HEK293 (cell line): ENCODE measurements around the gene MAP4K4.

Source experiments
- CTCF ChIA-PET: fragments of 350-600 bp; formaldehyde crosslinking; extraction: SDS; loops from one replicate; lab custom pipeline; 2021; ENCODE audit warnings: antibody characterized with exemption; lab: Yijun Ruan, JAX
- POLR2A ChIA-PET: fragments of 300-600 bp; formaldehyde crosslinking; extraction: SDS; loops from one replicate; lab custom pipeline; 2020; ENCODE audit warnings: antibody characterized with exemption, inconsistent platforms; lab: Yijun Ruan, JAX
- H3K27ac ChIP-seq: fragments of 200-500 bp; sonication (Bioruptor generic); 2 replicates; pipeline ENCODE4 v1.5.1; 2014; ENCODE audit warnings: low read depth, low read length, control low read depth, inconsistent platforms; ENCODE audit errors: extremely low read depth
- H3K36me3 ChIP-seq, 2 experiments: fragments of 200-500 bp in 1 of 2; sonication (Bioruptor generic) in 1 of 2; 1 replicate in 1 of 2; 2 replicates in 1 of 2; pipeline ENCODE4 v1.5.1; 2014 to 2017; ENCODE audit warnings: inconsistent platforms in 2 of 2, low read length in 2 of 2; ENCODE audit not compliant: control insufficient read depth in 2 of 2, insufficient read depth in 1 of 2
- H3K4me1 ChIP-seq: fragments of 200-500 bp; sonication (Bioruptor generic); 2 replicates; pipeline ENCODE4 v1.5.1; 2014; ENCODE audit warnings: mild to moderate bottlenecking, low read length, inconsistent platforms; ENCODE audit not compliant: control insufficient read depth, insufficient read depth
- H3K4me3 ChIP-seq: 2 replicates; pipeline ENCODE4 v1.5.1; 2011; ENCODE audit warnings: low read depth, mild to moderate bottlenecking, control low read depth, low read length, moderate library complexity
- H3K9me3 ChIP-seq: fragments of 200-500 bp; sonication (Bioruptor generic); 2 replicates; pipeline ENCODE4 v1.5.1; 2014; ENCODE audit warnings: low read depth, low read length, inconsistent platforms; ENCODE audit not compliant: control insufficient read depth, insufficient read depth
- IKZF3 ChIP-seq: fragments of 450-650 bp; IDR thresholded peaks from 2 replicates; pipeline ENCODE4 v1.5.0; 2018; ENCODE audit warnings: missing biosample characterization, mild to moderate bottlenecking, missing genetic modification characterization, moderate library complexity
- PRDM1 ChIP-seq: fragments of 450-650 bp; formaldehyde crosslinking; IDR thresholded peaks from 2 replicates; pipeline ENCODE4; 2016; ENCODE audit warnings: missing biosample characterization, missing genetic modification characterization
- ZNF132 ChIP-seq: fragments of 450-650 bp; formaldehyde crosslinking; IDR thresholded peaks from 2 replicates; pipeline ENCODE4 v1.5.1; 2017; ENCODE audit warnings: missing biosample characterization, missing genetic modification characterization, borderline replicate concordance
- ZNF341 ChIP-seq: fragments of 450-650 bp; formaldehyde crosslinking; IDR thresholded peaks from 2 replicates; pipeline ENCODE4; 2016; ENCODE audit warnings: low read depth, missing biosample characterization, missing genetic modification characterization
- ZNF529 ChIP-seq: fragments of 450-650 bp; formaldehyde crosslinking; IDR thresholded peaks from 2 replicates; pipeline ENCODE4 v1.5.1; 2017; ENCODE audit warnings: missing genetic modification characterization, missing biosample characterization; ENCODE audit not compliant: insufficient replicate concordance
- ZNF654 ChIP-seq: fragments of 450-650 bp; formaldehyde crosslinking; IDR thresholded peaks from 2 replicates; pipeline ENCODE4 v1.5.1; 2016; ENCODE audit warnings: low read depth, missing biosample characterization, missing genetic modification characterization
- ZSCAN30 ChIP-seq: fragments of 450-650 bp; IDR thresholded peaks from 2 replicates; pipeline ENCODE4 v1.5.1; 2018; ENCODE audit warnings: missing biosample characterization, mild to moderate bottlenecking, missing genetic modification characterization, moderate library complexity
- TF ChIP-seq, protein P1 (sequence below): fragments of 450-650 bp; formaldehyde crosslinking; IDR thresholded peaks from 2 replicates; pipeline ENCODE4 v1.5.1; 2016; ENCODE audit warnings: missing biosample characterization, missing genetic modification characterization
- TF ChIP-seq, protein P2 (sequence below): fragments of 450-650 bp; formaldehyde crosslinking; IDR thresholded peaks from 2 replicates; pipeline ENCODE4 v1.5.1; 2016; ENCODE audit warnings: missing biosample characterization, missing genetic modification characterization
- TF ChIP-seq, protein P3 (sequence below): fragments of 450-650 bp; formaldehyde crosslinking; IDR thresholded peaks from 2 replicates; pipeline ENCODE4 v1.5.1; 2016; ENCODE audit warnings: missing biosample characterization, missing genetic modification characterization
- TF ChIP-seq, protein P4 (sequence below): fragments of 450-650 bp; IDR thresholded peaks from 2 replicates; pipeline ENCODE4 v1.5.1; 2018; ENCODE audit warnings: missing biosample characterization, mild to moderate bottlenecking, missing genetic modification characterization
- TF ChIP-seq, protein P5 (sequence below): fragments of 450-650 bp; formaldehyde crosslinking; IDR thresholded peaks from 2 replicates; pipeline ENCODE4 v1.5.1; 2016; ENCODE audit warnings: missing biosample characterization, missing genetic modification characterization
- TF ChIP-seq, protein P6 (sequence below): fragments of 450-650 bp; formaldehyde crosslinking; IDR thresholded peaks from 2 replicates; pipeline ENCODE4 v1.5.1; 2016; ENCODE audit warnings: missing biosample characterization, missing genetic modification characterization
- TF ChIP-seq, protein P7 (sequence below): fragments of 450-650 bp; formaldehyde crosslinking; IDR thresholded peaks from 2 replicates; pipeline ENCODE4 v1.5.1; 2016; ENCODE audit warnings: missing biosample characterization, missing genetic modification characterization

The MAP4K4 gene

DNA sequence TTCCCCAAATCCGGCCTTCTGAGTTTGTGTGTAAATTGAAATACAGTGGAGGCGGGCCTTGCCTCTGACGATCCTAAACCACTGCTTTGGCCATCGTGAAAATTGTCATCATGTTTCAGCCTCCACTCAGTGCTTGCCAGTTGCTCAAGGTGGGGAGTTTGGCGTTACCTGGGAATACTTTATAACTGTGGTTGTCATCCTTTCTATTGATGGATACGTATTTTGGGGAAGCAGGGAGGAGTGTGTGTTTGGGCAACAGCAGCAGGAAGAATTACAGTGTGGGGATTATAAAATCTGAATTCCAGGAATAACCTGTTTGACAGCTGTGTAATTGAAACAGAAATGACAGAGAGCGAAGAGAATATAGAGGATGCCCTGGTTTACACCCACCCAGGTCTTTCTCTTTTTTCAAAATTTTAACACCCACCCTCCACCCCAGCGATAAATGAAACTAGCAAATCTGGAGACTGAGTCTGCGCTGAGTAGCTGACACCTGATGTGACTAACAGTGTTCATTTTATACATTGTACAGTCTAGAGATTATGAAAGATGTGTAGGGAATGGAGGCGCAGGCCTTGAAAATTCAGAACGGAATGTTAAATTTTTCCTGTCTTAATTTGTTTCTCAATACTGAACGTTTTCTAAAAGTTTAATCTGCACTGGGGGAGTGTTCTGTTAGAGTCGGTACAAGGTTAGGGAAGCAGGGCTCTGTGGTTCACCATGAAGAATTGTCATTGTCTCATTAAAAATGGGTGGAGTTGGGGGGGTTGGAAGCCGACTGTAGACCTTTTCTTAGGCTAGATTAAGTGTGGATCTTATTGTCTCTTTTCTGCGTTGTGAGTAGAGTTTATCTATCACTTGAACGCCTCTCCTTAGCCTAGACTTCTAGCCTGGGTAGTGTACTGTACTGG lies 1.6 kb downstream of the MAP4K4 start (continued):
- TF ChIP-seq ZNF132 (tag by site-specific recombination) = no peak
- TF ChIP-seq ZSCAN30 (tag by site-specific recombination) = no peak
- TF ChIP-seq ZNF654 (tag by site-specific recombination) = no peak
- TF ChIP-seq, protein P1, sequence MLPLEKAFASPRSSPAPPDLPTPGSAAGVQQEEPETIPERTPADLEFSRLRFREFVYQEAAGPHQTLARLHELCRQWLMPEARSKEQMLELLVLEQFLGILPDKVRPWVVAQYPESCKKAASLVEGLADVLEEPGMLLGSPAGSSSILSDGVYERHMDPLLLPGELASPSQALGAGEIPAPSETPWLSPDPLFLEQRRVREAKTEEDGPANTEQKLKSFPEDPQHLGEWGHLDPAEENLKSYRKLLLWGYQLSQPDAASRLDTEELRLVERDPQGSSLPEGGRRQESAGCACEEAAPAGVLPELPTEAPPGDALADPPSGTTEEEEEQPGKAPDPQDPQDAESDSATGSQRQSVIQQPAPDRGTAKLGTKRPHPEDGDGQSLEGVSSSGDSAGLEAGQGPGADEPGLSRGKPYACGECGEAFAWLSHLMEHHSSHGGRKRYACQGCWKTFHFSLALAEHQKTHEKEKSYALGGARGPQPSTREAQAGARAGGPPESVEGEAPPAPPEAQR (tag by site-specific recombination) = no peak
- TF ChIP-seq, protein P2, sequence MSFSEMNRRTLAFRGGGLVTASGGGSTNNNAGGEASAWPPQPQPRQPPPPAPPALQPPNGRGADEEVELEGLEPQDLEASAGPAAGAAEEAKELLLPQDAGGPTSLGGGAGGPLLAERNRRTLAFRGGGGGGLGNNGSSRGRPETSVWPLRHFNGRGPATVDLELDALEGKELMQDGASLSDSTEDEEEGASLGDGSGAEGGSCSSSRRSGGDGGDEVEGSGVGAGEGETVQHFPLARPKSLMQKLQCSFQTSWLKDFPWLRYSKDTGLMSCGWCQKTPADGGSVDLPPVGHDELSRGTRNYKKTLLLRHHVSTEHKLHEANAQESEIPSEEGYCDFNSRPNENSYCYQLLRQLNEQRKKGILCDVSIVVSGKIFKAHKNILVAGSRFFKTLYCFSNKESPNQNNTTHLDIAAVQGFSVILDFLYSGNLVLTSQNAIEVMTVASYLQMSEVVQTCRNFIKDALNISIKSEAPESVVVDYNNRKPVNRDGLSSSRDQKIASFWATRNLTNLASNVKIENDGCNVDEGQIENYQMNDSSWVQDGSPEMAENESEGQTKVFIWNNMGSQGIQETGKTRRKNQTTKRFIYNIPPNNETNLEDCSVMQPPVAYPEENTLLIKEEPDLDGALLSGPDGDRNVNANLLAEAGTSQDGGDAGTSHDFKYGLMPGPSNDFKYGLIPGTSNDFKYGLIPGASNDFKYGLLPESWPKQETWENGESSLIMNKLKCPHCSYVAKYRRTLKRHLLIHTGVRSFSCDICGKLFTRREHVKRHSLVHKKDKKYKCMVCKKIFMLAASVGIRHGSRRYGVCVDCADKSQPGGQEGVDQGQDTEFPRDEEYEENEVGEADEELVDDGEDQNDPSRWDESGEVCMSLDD (tag by site-specific recombination) = no peak
- no peak for TF ChIP-seq IKZF3 (tag by site-specific recombination)
- TF ChIP-seq, protein P3, sequence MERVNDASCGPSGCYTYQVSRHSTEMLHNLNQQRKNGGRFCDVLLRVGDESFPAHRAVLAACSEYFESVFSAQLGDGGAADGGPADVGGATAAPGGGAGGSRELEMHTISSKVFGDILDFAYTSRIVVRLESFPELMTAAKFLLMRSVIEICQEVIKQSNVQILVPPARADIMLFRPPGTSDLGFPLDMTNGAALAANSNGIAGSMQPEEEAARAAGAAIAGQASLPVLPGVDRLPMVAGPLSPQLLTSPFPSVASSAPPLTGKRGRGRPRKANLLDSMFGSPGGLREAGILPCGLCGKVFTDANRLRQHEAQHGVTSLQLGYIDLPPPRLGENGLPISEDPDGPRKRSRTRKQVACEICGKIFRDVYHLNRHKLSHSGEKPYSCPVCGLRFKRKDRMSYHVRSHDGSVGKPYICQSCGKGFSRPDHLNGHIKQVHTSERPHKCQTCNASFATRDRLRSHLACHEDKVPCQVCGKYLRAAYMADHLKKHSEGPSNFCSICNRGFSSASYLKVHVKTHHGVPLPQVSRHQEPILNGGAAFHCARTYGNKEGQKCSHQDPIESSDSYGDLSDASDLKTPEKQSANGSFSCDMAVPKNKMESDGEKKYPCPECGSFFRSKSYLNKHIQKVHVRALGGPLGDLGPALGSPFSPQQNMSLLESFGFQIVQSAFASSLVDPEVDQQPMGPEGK = no peak
- TF ChIP-seq, protein P4, sequence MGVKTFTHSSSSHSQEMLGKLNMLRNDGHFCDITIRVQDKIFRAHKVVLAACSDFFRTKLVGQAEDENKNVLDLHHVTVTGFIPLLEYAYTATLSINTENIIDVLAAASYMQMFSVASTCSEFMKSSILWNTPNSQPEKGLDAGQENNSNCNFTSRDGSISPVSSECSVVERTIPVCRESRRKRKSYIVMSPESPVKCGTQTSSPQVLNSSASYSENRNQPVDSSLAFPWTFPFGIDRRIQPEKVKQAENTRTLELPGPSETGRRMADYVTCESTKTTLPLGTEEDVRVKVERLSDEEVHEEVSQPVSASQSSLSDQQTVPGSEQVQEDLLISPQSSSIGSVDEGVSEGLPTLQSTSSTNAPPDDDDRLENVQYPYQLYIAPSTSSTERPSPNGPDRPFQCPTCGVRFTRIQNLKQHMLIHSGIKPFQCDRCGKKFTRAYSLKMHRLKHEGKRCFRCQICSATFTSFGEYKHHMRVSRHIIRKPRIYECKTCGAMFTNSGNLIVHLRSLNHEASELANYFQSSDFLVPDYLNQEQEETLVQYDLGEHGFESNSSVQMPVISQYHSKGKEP (tag by site-specific recombination) = no peak
- TF ChIP-seq ZNF341 (tag by site-specific recombination) = peak; percentile 59
- TF ChIP-seq PRDM1 = no peak
- TF ChIP-seq, protein P5, sequence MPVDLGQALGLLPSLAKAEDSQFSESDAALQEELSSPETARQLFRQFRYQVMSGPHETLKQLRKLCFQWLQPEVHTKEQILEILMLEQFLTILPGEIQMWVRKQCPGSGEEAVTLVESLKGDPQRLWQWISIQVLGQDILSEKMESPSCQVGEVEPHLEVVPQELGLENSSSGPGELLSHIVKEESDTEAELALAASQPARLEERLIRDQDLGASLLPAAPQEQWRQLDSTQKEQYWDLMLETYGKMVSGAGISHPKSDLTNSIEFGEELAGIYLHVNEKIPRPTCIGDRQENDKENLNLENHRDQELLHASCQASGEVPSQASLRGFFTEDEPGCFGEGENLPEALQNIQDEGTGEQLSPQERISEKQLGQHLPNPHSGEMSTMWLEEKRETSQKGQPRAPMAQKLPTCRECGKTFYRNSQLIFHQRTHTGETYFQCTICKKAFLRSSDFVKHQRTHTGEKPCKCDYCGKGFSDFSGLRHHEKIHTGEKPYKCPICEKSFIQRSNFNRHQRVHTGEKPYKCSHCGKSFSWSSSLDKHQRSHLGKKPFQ = no peak
- TF ChIP-seq, protein P6, sequence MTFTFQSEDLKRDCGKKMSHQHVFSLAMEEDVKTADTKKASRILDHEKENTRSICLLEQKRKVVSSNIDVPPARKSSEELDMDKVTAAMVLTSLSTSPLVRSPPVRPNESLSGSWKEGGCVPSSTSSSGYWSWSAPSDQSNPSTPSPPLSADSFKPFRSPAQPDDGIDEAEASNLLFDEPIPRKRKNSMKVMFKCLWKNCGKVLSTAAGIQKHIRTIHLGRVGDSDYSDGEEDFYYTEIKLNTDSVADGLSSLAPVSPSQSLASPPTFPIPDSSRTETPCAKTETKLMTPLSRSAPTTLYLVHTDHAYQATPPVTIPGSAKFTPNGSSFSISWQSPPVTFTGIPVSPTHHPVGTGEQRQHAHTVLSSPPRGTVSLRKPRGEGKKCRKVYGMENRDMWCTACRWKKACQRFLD (tag by site-specific recombination) = no peak

DNA sequence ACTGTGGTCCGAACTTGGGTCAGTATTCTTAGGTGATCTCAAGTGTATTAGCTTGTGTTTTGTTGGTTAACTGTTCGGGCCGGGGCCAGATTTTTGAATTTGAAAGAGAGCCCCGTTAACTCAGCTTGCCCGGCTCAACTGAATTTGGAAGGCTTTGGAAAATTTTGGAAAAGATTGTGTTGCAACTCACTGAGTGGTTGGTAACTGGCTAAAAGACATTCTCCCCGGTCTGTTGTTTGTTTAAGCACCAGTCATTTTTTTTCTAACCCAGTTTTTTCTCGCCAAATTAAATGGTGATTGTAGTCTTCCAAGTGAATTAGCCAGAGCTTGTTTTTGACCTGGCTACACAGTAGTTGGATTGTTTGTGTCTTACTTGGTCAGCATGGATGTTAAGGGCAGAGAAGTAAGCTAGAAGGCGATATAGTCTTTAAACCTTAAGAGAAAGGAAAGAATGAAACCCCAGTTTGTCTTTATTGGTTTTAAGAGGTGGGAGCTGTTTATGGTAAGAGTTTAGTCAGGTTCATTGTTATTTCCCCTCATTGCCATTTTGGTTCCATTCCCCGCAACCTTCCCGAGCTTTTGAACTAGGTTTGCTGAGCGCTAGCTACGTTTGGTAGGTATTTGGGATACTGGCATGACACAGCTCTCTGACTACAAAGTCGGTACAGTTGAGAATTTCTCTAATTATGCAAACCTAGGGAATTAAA lies 2.4 kb downstream of the MAP4K4 start:
- peaks cover 4 to 9% of the 10 kb centered on the region in 2 experiments; a peak in 2 of 3 replicates for H3K36me3 ChIP-seq
- H3K9me3 ChIP-seq = no peaks in the 10 kb centered on the region
- POLR2A ChIA-PET = no interaction called here
- H3K4me1 ChIP-seq = no peaks in the 10 kb centered on the region; the same call in 1 of the 2 replicates
- TF ChIP-seq ZNF529 (tag by site-specific recombination) = no peak
- TF ChIP-seq, protein P7, sequence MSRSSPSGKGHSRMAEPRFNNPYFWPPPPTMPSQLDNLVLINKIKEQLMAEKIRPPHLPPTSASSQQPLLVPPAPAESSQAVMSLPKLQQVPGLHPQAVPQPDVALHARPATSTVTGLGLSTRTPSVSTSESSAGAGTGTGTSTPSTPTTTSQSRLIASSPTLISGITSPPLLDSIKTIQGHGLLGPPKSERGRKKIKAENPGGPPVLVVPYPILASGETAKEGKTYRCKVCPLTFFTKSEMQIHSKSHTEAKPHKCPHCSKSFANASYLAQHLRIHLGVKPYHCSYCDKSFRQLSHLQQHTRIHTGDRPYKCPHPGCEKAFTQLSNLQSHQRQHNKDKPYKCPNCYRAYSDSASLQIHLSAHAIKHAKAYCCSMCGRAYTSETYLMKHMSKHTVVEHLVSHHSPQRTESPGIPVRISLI (tag by site-specific recombination) = 0 out of 2 replicates have a peak, but pooled peaks have one; percentile 59
- TF ChIP-seq, all 188 proteins: peak for 1
- peak overlapping the region; percentile 76 for H3K4me3 ChIP-seq
- no peak overlapping the region for H3K27ac ChIP-seq
- CTCF ChIA-PET = interaction anchor here (0.6 to 1.6 kb wide), 8 partner anchors 66 to 478 kb away, joined by 3 to 6 read pairs (median 4); no protein-coding TSS in a partner anchor
